Breast epithelium (tissue), 4 donors: Measurements from ENCODE around the gene SLC52A1. TPM values are rescaled to one million over a fixed set of nuclear protein-coding genes. Genes with fewer than 3 reads are reported as not detected.

Experiments
- DNase-seq, 2 donors: peaks; one replicate each; pipeline ENCODE4 v3.0.0-alpha.2; 2019; ENCODE audit warnings: low spot score in 2 of 2
- H3K27ac ChIP-seq, 2 donors: fragments of 200-600 bp; sonication (generic) in 1 of 2; one replicate each; pipeline ENCODE4 v1.5.1; 2016 to 2019; ENCODE audit warnings: mild to moderate bottlenecking in 1 of 2
- H3K27me3 ChIP-seq, 2 donors: fragments of 200-600 bp; sonication (generic) in 1 of 2; one replicate each; pipeline versions ENCODE4 v1.5.1 to v1.6.0; 2017 to 2019; ENCODE audit warnings: control low read depth in 1 of 2, mild to moderate bottlenecking in 1 of 2
- H3K36me3 ChIP-seq: fragments of 200-600 bp; one replicate; pipeline ENCODE4 v1.5.1; 2019
- H3K4me1 ChIP-seq, 2 donors: fragments of 200-600 bp; sonication (generic); one replicate each; pipeline ENCODE4 v1.5.1; 2016 to 2019; ENCODE audit warnings: control low read depth in 1 of 2
- H3K4me3 ChIP-seq, 3 donors: fragments of 200-600 bp; sonication (generic); 1 replicate in 2 of 3; 2 replicates in 1 of 3; pipeline ENCODE4 v1.5.1; 2016 to 2019; ENCODE audit warnings: mild to moderate bottlenecking in 3 of 3, moderate library complexity in 2 of 3
- H3K9me3 ChIP-seq, 2 donors: fragments of 200-600 bp; sonication (generic) in 1 of 2; one replicate each; pipeline ENCODE4 v1.5.1; 2016 to 2019; ENCODE audit warnings: control low read depth in 1 of 2
- POLR2A ChIP-seq: fragments of 450-650 bp; IDR thresholded peaks from one replicate; pipeline ENCODE4 v1.6.1; 2016; ENCODE audit warnings: antibody characterized with exemption, mild to moderate bottlenecking, moderate library complexity
- POLR2AphosphoS5 ChIP-seq, 3 donors: sonication (generic); formaldehyde crosslinking; IDR thresholded peaks; one replicate each; pipeline ENCODE4 v1.6.1; 2017; ENCODE audit warnings: antibody characterized with exemption in 3 of 3
- intact Hi-C: fragments of 100-400 bp; cut with DNase I; formaldehyde crosslinking; loops from one replicate; pipeline ENCODE4 v1.15.1; 2023; ENCODE audit warnings: low total_unique reads
- total RNA-seq, 3 donors: library from RNA; depleted of rRNA; stranded (reverse); fragments of >200 nt; gene quantifications; one replicate each; pipeline ENCODE4 v1.1.0, GENCODE V29; 2016
- TF ChIP-seq, protein P1 (sequence below), 3 donors: fragments of 450-650 bp; IDR thresholded peaks; one replicate each; pipeline ENCODE4 v1.5.1; 2016 to 2017; ENCODE audit warnings: antibody characterized with exemption in 3 of 3, mild to moderate bottlenecking in 3 of 3, moderate library complexity in 3 of 3

SLC52A1 gene
- total RNA-seq, 3 donors from 2014 or later, result 0.29 to 0.98 (median 0.32) TPM

DNA sequence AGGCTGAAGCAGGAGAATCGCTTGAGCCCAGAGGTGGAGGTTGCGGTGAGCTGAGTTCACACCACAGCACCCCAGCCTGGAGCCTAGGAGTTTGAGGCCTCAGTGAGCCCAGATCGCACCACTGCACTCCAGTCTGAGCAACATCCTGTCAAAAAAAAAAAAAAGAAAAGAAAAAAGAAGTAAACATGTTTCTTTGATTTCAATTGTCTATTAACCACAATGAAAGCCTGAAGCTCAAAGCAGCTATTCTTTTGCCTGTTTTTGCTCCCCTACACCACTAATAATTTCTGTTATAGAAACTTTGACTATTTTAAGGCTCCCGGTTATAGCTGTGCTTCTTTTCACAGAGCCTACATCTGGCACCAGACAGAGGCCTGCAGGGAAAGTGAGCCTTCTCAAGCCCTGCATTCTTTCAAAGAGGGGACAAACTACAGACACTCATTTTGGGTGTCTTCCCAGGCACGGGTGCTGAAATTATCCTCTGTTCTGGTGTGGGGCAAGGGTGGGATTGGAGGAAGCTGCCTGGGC, 14.2 kb upstream of the SLC52A1 start:
- H3K27me3 ChIP-seq, result no peaks in the 10 kb centered on the region
- no peak for DNase-seq
- H3K4me3 ChIP-seq, result no peak overlapping the region
- no peak for TF ChIP-seq POLR2A
- TF ChIP-seq, protein P1, sequence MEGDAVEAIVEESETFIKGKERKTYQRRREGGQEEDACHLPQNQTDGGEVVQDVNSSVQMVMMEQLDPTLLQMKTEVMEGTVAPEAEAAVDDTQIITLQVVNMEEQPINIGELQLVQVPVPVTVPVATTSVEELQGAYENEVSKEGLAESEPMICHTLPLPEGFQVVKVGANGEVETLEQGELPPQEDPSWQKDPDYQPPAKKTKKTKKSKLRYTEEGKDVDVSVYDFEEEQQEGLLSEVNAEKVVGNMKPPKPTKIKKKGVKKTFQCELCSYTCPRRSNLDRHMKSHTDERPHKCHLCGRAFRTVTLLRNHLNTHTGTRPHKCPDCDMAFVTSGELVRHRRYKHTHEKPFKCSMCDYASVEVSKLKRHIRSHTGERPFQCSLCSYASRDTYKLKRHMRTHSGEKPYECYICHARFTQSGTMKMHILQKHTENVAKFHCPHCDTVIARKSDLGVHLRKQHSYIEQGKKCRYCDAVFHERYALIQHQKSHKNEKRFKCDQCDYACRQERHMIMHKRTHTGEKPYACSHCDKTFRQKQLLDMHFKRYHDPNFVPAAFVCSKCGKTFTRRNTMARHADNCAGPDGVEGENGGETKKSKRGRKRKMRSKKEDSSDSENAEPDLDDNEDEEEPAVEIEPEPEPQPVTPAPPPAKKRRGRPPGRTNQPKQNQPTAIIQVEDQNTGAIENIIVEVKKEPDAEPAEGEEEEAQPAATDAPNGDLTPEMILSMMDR (IDR thresholded peaks at IDR 0.05), result no peak
- no peak for TF ChIP-seq POLR2AphosphoS5 (IDR thresholded peaks at IDR 0.05)
- intact Hi-C loops, result no loop called here
- no peaks in the 10 kb centered on the region for H3K9me3 ChIP-seq
- H3K4me1 ChIP-seq, result peaks cover 0 to 5% of the 10 kb centered on the region in 2 donors
- H3K27ac ChIP-seq, result peak overlapping the region; percentile 58 to 85
- no peaks in the 10 kb centered on the region for H3K36me3 ChIP-seq

DNA sequence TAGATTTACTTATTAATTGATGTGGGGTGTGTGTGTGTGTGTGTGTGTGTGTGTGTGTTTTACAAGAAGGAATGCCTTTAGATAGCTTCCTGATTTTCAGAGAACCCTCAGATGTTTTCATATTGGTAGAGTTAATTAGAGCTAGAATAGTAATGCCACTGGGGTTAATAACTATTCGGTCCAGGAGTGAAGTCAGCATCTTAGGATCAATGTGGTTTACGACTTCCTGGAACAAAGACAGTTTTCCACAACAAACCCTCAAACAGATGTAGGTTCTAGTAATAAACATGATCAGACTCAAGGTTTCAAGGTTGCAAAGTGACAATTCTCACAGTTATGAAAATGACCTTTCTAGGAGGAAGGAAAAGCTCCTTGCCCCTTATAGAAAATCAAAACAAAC, 12.2 kb upstream of the SLC52A1 start:
- Histone ChIP-seq H3K4me3 (no peak overlapping the region), H3K27me3 (no peaks in the 10 kb centered on the region), H3K9me3 (no peaks in the 10 kb centered on the region), H3K36me3 (no peaks in the 10 kb centered on the region), H3K27ac (peak overlapping the region; percentile 17 to 20), H3K4me1 (peaks cover 0 to 5% of the 10 kb centered on the region in 2 donors)
- intact Hi-C loops, result no loop called here
- TF ChIP-seq POLR2A (no peak), POLR2AphosphoS5 (IDR thresholded peaks at IDR 0.05) (no peak)
- TF ChIP-seq, protein P1 (IDR thresholded peaks at IDR 0.05), result no peak
- DNase-seq, result no peak

DNA sequence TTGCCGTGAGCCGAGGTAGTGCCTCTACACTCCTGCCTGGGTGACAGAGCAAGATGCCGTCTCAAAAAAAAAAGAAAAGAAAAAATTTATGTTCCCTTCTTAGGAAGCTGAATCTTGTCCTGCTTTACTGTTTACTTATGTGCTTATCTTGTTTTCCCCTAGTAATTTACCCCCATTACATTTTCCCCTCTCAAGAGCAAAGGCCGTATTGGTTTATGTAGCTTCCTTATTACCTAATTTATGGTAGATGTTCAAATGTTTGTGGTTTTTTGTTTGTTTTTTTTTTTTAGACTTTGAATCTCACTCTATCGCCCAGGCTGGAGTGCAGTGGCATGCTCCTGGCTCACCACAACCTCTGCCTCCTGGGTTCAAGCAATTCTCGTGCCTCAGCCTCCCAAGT, 10.3 kb upstream of the SLC52A1 start:
- TF ChIP-seq, protein P1 (IDR thresholded peaks at IDR 0.05), result no peak
- TF ChIP-seq POLR2AphosphoS5 (IDR thresholded peaks at IDR 0.05), result no peak
- TF ChIP-seq POLR2A, result no peak
- Histone ChIP-seq H3K4me1 (peaks cover 0 to 5% of the 10 kb centered on the region in 2 donors), H3K9me3 (no peaks in the 10 kb centered on the region), H3K27ac (no peak overlapping the region), H3K36me3 (no peaks in the 10 kb centered on the region), H3K27me3 (no peaks in the 10 kb centered on the region), H3K4me3 (no peak overlapping the region)
- no peak for DNase-seq
- intact Hi-C loops, result no loop called here

DNA sequence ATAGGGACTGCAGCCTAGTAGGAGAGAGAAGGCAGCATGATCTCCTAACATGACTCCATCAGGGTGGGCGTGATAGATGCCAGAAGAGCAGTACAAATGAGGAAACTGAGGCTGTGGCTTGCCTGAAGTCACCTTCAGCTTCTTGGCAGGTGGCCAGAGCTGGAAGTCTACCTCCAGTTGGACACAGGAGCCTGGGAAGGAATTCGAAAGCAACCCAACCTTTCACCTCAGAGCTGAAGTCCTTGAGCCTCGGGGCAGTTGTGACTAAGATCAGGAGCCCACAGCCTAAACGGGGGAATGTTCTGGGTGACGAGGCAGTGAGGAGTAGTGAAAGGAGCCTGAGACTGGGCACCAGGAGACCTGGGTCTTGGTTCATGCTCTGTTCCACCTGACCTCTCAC, 9.4 kb upstream of the SLC52A1 start:
- Histone ChIP-seq H3K4me1 (peaks cover 0 to 2% of the 10 kb centered on the region in 2 donors), H3K4me3 (no peak overlapping the region), H3K9me3 (no peaks in the 10 kb centered on the region), H3K27me3 (no peaks in the 10 kb centered on the region), H3K27ac (no peak overlapping the region), H3K36me3 (no peaks in the 10 kb centered on the region)
- TF ChIP-seq POLR2AphosphoS5 (IDR thresholded peaks at IDR 0.05) (no peak), POLR2A (no peak)
- TF ChIP-seq, protein P1 (IDR thresholded peaks at IDR 0.05), result no peak
- intact Hi-C loops, result no loop called here
- DNase-seq, result no peak

DNA sequence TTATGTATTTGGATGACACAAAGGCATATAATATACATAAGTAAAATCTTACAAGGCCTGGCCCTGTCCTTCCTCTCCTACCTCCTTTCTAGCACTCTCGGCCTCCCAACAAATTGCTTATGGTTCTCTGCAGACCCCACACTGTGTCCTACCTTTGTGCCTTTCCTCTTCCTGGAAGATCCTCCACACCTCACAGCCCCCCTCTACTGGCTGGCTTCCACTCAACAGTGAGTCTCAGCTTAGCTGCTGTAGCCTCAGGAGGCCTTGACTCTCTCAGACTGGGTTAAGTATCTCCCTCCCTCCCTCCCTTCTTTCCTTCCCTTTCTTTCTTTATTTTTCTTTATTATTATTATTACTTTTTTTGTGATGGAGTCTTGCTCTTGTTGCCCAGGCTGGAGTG, 8.3 kb upstream of the SLC52A1 start:
- Histone ChIP-seq H3K9me3 (no peaks in the 10 kb centered on the region), H3K4me3 (no peak overlapping the region), H3K36me3 (no peaks in the 10 kb centered on the region), H3K27ac (no peak overlapping the region), H3K4me1 (no peaks in the 10 kb centered on the region), H3K27me3 (no peaks in the 10 kb centered on the region)
- intact Hi-C loops, result no loop called here
- no peak for DNase-seq
- TF ChIP-seq POLR2AphosphoS5 (IDR thresholded peaks at IDR 0.05), result no peak
- TF ChIP-seq, protein P1 (IDR thresholded peaks at IDR 0.05), result no peak
- no peak for TF ChIP-seq POLR2A
